Transverse colon (tissue), 4 donors: ENCODE data around the gene GPC6. TPM values are rescaled to one million over a fixed set of nuclear protein-coding genes. Genes with fewer than 3 reads are reported as not detected.

Experiments used
- DNase-seq: peaks from one replicate; pipeline ENCODE4 v3.0.0-alpha.2; 2019
- H3K27ac ChIP-seq, 4 donors: fragments of 200-600 bp; sonication (generic); 2 replicates each; pipeline ENCODE4 v1.5.1; 2016 to 2018; ENCODE audit warnings: inconsistent platforms in 4 of 4
- H3K27me3 ChIP-seq: fragments of 200-600 bp; sonication (generic); 2 replicates; pipeline ENCODE4 v1.5.1; 2017; ENCODE audit warnings: inconsistent platforms
- H3K36me3 ChIP-seq, 4 donors: fragments of 200-600 bp; sonication (generic); 2 replicates each; pipeline ENCODE4 v1.5.1; 2017 to 2019; ENCODE audit warnings: inconsistent platforms in 4 of 4
- H3K4me1 ChIP-seq, 4 donors: fragments of 200-600 bp; sonication (generic); 2 replicates each; pipeline ENCODE4 v1.5.1; 2017 to 2020; ENCODE audit warnings: inconsistent platforms in 4 of 4
- H3K4me3 ChIP-seq, 4 donors: fragments of 200-600 bp; sonication (generic); 1 replicate in 1 of 4; 2 replicates in 3 of 4; pipeline versions ENCODE4 v1.5.1 to v1.6.1; 2017 to 2019; ENCODE audit warnings: inconsistent platforms in 4 of 4
- H3K9me3 ChIP-seq, 2 donors: fragments of 200-600 bp; sonication (generic); 2 replicates each; pipeline ENCODE4 v1.5.1; 2017 to 2019; ENCODE audit warnings: inconsistent platforms in 2 of 2
- CTCF ChIP-seq, 5 experiments: fragments of 200-600 bp in 3 of 5; fragments of 450-650 bp in 2 of 5; sonication (generic) in 3 of 5; IDR thresholded peaks; 1 replicate in 2 of 5; 2 replicates in 3 of 5; pipeline ENCODE4 v1.5.1; 2016 to 2017; ENCODE audit warnings: antibody characterized with exemption in 5 of 5, inconsistent platforms in 3 of 5, mild to moderate bottlenecking in 2 of 5, moderate library complexity in 1 of 5
- EP300 ChIP-seq: sonication (generic); formaldehyde crosslinking; IDR thresholded peaks from one replicate; pipeline ENCODE4 v1.6.1; 2017; ENCODE audit warnings: antibody characterized with exemption, low read depth
- POLR2A ChIP-seq: fragments of 450-650 bp; IDR thresholded peaks from one replicate; pipeline ENCODE4 v1.6.1; 2016; ENCODE audit warnings: antibody characterized with exemption, mild to moderate bottlenecking, moderate library complexity
- POLR2AphosphoS5 ChIP-seq, 3 donors: sonication (generic); formaldehyde crosslinking; IDR thresholded peaks; one replicate each; pipeline ENCODE4 v1.6.1; 2016; ENCODE audit warnings: antibody characterized with exemption in 3 of 3
- WGBS, 2 donors: methylation state at CpG; one replicate each; pipeline ENCODE4 v1.1.5; 2018; ENCODE audit warnings: low coverage in 1 of 2; 5-methylcytosine and 5-hydroxymethylcytosine counted together
- in situ Hi-C, 4 donors: fragments of 200-750 bp; cut with MboI; loops; one replicate each; pipeline versions ENCODE4 v1.15.0 to v1.15.1; 2017; ENCODE audit warnings: low sequenced_read_pairs in 3 of 4, low pct_ligation_motif_present in 1 of 4, low pct_unique_long_range_greater_than_20kb in 1 of 4
- intact Hi-C: fragments of 100-400 bp; cut with DNase I; formaldehyde crosslinking; loops from one replicate; pipeline ENCODE4 v1.15.1; 2023; ENCODE audit warnings: low total_unique reads
- total RNA-seq, 4 donors: library from RNA; depleted of rRNA; stranded (reverse); fragments of >200 nt; gene quantifications; one replicate each; pipeline ENCODE4 v1.1.0, GENCODE V29; 2016

Gene GPC6
- total RNA-seq, 4 donors from 2014 or later: 0.75 to 5.7 (median 4.0) TPM

DNA sequence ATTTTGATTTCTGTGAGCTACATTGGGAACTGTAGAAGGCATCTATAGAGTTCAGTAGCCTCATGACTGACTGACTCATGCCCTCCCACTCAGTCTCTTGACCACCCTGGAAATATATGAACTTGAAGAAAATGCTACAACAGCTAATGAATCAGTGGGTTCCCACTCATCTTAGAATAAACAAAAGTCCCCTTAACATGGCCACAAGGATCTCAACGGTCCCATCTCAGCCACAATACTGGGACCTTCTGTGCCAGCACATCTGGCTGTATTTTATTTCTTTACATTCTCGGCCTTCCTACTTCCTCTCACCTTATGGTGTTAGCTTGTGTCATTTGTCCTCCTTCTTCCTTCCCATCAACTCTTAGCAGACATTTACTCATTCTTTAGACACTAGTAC, 633.1 kb downstream of the GPC6 start:
- Histone ChIP-seq H3K27ac (no peak overlapping the region), H3K36me3 (no peaks in the 10 kb centered on the region), H3K27me3 (no peaks in the 10 kb centered on the region), H3K4me3 (no peak overlapping the region), H3K4me1 (no peaks in the 10 kb centered on the region), H3K9me3 (no peaks in the 10 kb centered on the region)
- in situ Hi-C loops: no loop called here
- TF ChIP-seq EP300 (no peak), POLR2A (no peak), CTCF (IDR thresholded peaks at IDR 0.05) (no peak), POLR2AphosphoS5 (IDR thresholded peaks at IDR 0.05) (no peak)
- WGBS, 2 donors: 71 to 83% methylated on average over 1 to 2 of the region's 2 CpGs
- intact Hi-C loops: no loop called here
- DNase-seq: no peak

DNA sequence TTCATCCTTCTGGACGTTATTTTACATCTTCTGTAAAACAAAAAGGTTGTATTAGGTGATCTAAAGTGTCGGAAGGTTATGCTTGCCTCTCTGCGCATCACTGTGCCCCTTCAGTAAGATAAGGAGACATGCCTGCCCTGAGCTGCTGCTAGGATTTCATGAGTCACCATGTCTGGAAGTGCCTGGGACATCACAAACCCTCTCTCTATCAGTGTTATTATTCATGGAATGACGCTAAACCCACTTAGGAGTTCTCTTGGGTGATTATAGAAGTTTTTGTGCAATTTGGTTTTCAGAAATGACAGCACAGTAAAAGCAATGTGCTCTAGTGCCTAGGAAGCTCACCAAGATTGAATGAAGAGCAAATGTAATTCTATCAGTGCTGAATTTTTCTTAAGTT, 635.2 kb downstream of the GPC6 start:
- Histone ChIP-seq H3K27me3 (no peaks in the 10 kb centered on the region), H3K36me3 (no peaks in the 10 kb centered on the region), H3K27ac (no peak overlapping the region), H3K4me3 (no peak overlapping the region), H3K9me3 (no peaks in the 10 kb centered on the region), H3K4me1 (no peaks in the 10 kb centered on the region)
- WGBS, 2 donors: 55 to 62% methylated on average over 3 to 4 of the region's 4 CpGs
- intact Hi-C loops (no loop called here), in situ Hi-C loops (no loop called here)
- no peak for DNase-seq
- TF ChIP-seq POLR2A (no peak), EP300 (no peak), POLR2AphosphoS5 (IDR thresholded peaks at IDR 0.05) (no peak), CTCF (IDR thresholded peaks at IDR 0.05) (no peak)

- 52 to 65% methylated on average over 2 of the region's 2 CpGs for WGBS, 2 donors
- no peaks in the 10 kb centered on the region for H3K9me3 ChIP-seq
- intact Hi-C loops (no loop called here), in situ Hi-C loops (no loop called here)
- H3K36me3 ChIP-seq: no peaks in the 10 kb centered on the region
- TF ChIP-seq POLR2A: no peak
- no peak for TF ChIP-seq CTCF (IDR thresholded peaks at IDR 0.05)
- no peak for TF ChIP-seq EP300
- TF ChIP-seq POLR2AphosphoS5 (IDR thresholded peaks at IDR 0.05): no peak
- H3K4me1 ChIP-seq: no peaks in the 10 kb centered on the region
- no peaks in the 10 kb centered on the region for H3K27me3 ChIP-seq
- no peak for DNase-seq
- no peak overlapping the region for H3K27ac ChIP-seq
- H3K4me3 ChIP-seq: no peak overlapping the region
Measured at GRCh38 chr13:93862259-93862658, 635.7 kb downstream of the GPC6 start.

DNA sequence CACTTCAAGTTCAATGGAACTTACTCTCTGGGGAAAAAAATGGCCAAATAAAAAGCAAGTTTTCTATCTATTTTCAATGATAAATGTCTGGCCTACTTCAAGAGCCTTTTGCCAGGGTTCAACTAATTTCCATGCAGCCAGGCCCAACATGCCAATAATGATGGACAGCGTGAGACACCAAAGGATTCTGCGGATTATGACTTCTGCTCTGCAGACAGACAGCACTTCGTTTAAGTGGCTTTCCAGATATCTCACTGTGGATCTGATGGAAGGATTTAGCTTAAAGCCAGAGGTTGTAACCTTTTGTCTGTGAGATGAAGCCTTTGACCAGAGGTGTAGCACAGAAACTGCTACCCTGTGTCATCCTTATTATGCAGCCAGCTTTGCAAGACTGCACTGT, 638.6 kb downstream of the GPC6 start:
- Histone ChIP-seq H3K27me3 (no peaks in the 10 kb centered on the region), H3K4me1 (no peaks in the 10 kb centered on the region), H3K36me3 (no peaks in the 10 kb centered on the region), H3K9me3 (no peaks in the 10 kb centered on the region), H3K4me3 (no peak overlapping the region), H3K27ac (no peak overlapping the region)
- in situ Hi-C loops: no loop called here
- no peak for DNase-seq
- intact Hi-C loops: no loop called here
- TF ChIP-seq POLR2A (no peak), CTCF (IDR thresholded peaks at IDR 0.05) (no peak), EP300 (no peak), POLR2AphosphoS5 (IDR thresholded peaks at IDR 0.05) (no peak)
- 75% methylated on average over 3 of the region's 3 CpGs; no CpG with 5 or more reads in 1 of the 2 donors for WGBS, 2 donors
